ENCODE measurements around the gene TSSK3. TPM values are rescaled to one million over a fixed set of nuclear protein-coding genes. Genes with fewer than 3 reads are reported as not detected.

TSSK3 gene
- total RNA-seq, 1 experiment from 2014 or later: 1.6 TPM

DNA sequence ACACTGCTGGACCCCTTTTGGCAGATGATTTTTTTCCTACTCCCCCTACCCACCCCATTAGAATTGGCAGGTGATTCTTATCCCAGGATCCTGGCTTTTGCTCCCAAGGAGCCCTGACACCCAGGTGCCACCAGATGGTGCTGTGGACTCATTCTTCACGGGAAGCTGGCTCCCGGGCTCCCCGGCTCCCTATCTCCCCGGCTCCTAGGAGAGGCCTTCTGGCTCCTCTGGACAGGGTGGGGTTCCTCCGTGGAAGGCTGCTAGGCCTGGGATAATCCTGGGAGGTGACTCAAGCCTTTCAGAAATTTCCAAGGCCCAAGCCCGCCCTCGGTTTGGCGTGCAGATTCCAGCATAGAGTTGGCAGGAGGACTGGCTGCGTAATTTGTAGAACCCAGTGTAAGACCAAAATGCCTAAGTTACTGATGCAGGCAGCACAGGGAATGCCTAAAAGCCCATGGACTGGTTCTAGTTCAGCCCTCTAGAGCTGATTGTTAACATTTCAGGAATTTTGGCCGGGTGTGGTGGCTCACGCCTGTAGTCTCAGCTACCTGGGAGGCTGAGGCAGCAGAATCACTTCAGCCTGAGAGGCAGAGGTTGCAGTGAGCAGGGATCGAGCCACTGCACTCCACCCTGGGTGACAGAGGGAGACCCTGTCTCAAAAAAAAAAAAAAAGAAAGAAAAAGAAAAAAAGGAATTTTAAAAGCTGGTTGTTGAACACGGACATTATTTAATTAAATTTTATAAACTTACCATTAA lies 38.7 kb downstream of the TSSK3 start:
- H3K9me3 ChIP-seq (ENCODE audit: control insufficient read depth in 1 of 2, insufficient read depth in 1 of 2, low read depth in 1 of 2, low read length in 2 of 2): no peaks in the 10 kb centered on the region
- ChIA-PET CTCF (interaction anchor here (0.6 to 2.2 kb wide), 16 partner anchors 10 to 685 kb away, joined by 3 to 9 read pairs (median 5); partner anchors contain the start of genes KPNA6 and MARCKSL1), RAD21 (ENCODE audit: low non-redundant PET in 1 of 2, low total read pairs in 2 of 2, uncharacterized antibody in 2 of 2, unreplicated experiment in 2 of 2) (interaction anchor here in 1 of 2 experiments (1.0 kb wide), 1 partner anchor 311 kb away, joined by 4 read pairs; no protein-coding TSS in a partner anchor), POLR2A (interaction anchor here (1.4 kb wide), 1 partner anchor 47 kb away, joined by 4 read pairs; no protein-coding TSS in a partner anchor)
- no peak overlapping the region for H3K4me3 ChIP-seq (replicated peaks in 1 of 2; ENCODE audit: low read depth in 1 of 2, low read length in 2 of 2)
- peak overlapping the region; percentile 37; the same call in 1 of the 2 replicates for H3K27ac ChIP-seq (ENCODE audit: low read depth, low read length)
- H3K4me1 ChIP-seq (ENCODE audit: control insufficient read depth in 1 of 2, insufficient read depth in 2 of 2, low read length in 2 of 2): peaks cover 3 to 7% of the 10 kb centered on the region in 2 experiments; a peak in 2 of 4 replicates
- peak overlapping the region; percentile 98 for H2AFZ ChIP-seq (ENCODE audit: low read depth, low read length, poor library complexity, severe bottlenecking)
- DNase-seq (ENCODE audit: low read depth, low spot score) (peak; percentile 66), ATAC-seq (peak; percentile 98)
- intact Hi-C loops (cut with micrococcal nuclease): loop anchor here (2.0 kb wide), 3 partner anchors 372 to 686 kb away; no protein-coding TSS in a partner anchor
- TF ChIP-seq, protein P1, sequence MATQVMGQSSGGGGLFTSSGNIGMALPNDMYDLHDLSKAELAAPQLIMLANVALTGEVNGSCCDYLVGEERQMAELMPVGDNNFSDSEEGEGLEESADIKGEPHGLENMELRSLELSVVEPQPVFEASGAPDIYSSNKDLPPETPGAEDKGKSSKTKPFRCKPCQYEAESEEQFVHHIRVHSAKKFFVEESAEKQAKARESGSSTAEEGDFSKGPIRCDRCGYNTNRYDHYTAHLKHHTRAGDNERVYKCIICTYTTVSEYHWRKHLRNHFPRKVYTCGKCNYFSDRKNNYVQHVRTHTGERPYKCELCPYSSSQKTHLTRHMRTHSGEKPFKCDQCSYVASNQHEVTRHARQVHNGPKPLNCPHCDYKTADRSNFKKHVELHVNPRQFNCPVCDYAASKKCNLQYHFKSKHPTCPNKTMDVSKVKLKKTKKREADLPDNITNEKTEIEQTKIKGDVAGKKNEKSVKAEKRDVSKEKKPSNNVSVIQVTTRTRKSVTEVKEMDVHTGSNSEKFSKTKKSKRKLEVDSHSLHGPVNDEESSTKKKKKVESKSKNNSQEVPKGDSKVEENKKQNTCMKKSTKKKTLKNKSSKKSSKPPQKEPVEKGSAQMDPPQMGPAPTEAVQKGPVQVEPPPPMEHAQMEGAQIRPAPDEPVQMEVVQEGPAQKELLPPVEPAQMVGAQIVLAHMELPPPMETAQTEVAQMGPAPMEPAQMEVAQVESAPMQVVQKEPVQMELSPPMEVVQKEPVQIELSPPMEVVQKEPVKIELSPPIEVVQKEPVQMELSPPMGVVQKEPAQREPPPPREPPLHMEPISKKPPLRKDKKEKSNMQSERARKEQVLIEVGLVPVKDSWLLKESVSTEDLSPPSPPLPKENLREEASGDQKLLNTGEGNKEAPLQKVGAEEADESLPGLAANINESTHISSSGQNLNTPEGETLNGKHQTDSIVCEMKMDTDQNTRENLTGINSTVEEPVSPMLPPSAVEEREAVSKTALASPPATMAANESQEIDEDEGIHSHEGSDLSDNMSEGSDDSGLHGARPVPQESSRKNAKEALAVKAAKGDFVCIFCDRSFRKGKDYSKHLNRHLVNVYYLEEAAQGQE (IDR thresholded peaks at IDR 0.05; ENCODE audit: low read depth): no peak
- peak; percentile 94 for TF ChIP-seq RAD21 (IDR thresholded peaks at IDR 0.05; ENCODE audit: low read depth)
- no peak for TF ChIP-seq CEBPB (IDR thresholded peaks at IDR 0.05; ENCODE audit: low read depth)
- peak; percentile 20 for TF ChIP-seq YY1 (IDR thresholded peaks at IDR 0.05; ENCODE audit: extremely low read depth, insufficient replicate concordance, low read depth, low read length)
- TF ChIP-seq, protein P2, sequence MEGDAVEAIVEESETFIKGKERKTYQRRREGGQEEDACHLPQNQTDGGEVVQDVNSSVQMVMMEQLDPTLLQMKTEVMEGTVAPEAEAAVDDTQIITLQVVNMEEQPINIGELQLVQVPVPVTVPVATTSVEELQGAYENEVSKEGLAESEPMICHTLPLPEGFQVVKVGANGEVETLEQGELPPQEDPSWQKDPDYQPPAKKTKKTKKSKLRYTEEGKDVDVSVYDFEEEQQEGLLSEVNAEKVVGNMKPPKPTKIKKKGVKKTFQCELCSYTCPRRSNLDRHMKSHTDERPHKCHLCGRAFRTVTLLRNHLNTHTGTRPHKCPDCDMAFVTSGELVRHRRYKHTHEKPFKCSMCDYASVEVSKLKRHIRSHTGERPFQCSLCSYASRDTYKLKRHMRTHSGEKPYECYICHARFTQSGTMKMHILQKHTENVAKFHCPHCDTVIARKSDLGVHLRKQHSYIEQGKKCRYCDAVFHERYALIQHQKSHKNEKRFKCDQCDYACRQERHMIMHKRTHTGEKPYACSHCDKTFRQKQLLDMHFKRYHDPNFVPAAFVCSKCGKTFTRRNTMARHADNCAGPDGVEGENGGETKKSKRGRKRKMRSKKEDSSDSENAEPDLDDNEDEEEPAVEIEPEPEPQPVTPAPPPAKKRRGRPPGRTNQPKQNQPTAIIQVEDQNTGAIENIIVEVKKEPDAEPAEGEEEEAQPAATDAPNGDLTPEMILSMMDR (IDR thresholded peaks at IDR 0.05 in 2 of 3, conservative IDR thresholded peaks at IDR 0.05 in 1 of 3; ENCODE audit: borderline replicate concordance in 1 of 3, insufficient read depth in 1 of 3, low read depth in 2 of 3, low read length in 2 of 3): peak; percentile 88 to 97 (median 93)
- no peak for TF ChIP-seq SRF (IDR thresholded peaks at IDR 0.05; ENCODE audit: low read depth)
- TF ChIP-seq ZFX (IDR thresholded peaks at IDR 0.05): no peak
- TF ChIP-seq EGR1 (IDR thresholded peaks at IDR 0.05; ENCODE audit: low read depth): no peak
- H3K9me2 ChIP-seq (ENCODE audit: insufficient read depth): no peaks in the 10 kb centered on the region
- H3K36me3 ChIP-seq (ENCODE audit: control insufficient read depth in 1 of 2, insufficient read depth in 2 of 2, low read length in 2 of 2): no peaks in the 10 kb centered on the region
- H3K9ac ChIP-seq (ENCODE audit: low read length): peak overlapping the region; percentile 42; the same call in 1 of the 2 replicates
- peak overlapping the region; percentile 62 for H3K4me2 ChIP-seq (ENCODE audit: low read length)
- BruUV-seq (replicated peaks): no TSS peak
- H3K27me3 ChIP-seq (ENCODE audit: insufficient read depth, low read length): no peaks in the 10 kb centered on the region
- H4K20me1 ChIP-seq (ENCODE audit: insufficient read depth): no peaks in the 10 kb centered on the region
- no peaks in the 10 kb centered on the region for H3K79me2 ChIP-seq (ENCODE audit: insufficient read depth, low read length)

All from HCT116 (cell line).